Ishikawa (cell line): Measurements from ENCODE around the gene FIGN.

ENCODE experiments used
- CEBPB ChIP-seq: IDR thresholded peaks from 2 replicates; pipeline ENCODE4 v1.6.1; 2012
- CREB1 ChIP-seq: IDR thresholded peaks from 2 replicates; pipeline ENCODE4 v1.6.1; 2012; ENCODE audit warnings: low read depth
- EGR1 ChIP-seq: IDR thresholded peaks from 2 replicates; pipeline ENCODE4 v1.6.1; 2012
- EP300 ChIP-seq: IDR thresholded peaks from 2 replicates; pipeline ENCODE4 v1.6.1; 2012; ENCODE audit warnings: borderline replicate concordance
- FOXM1 ChIP-seq: IDR thresholded peaks from 2 replicates; pipeline ENCODE4 v1.6.1; 2012; ENCODE audit warnings: low read depth, borderline replicate concordance
- MAX ChIP-seq: IDR thresholded peaks from 2 replicates; pipeline ENCODE4 v1.6.1; 2012
- NFIC ChIP-seq: IDR thresholded peaks from 2 replicates; pipeline ENCODE4 v1.6.1; 2012
- RAD21 ChIP-seq: IDR thresholded peaks from 2 replicates; pipeline ENCODE4 v1.6.1; 2012; ENCODE audit warnings: low read depth
- REST ChIP-seq: IDR thresholded peaks from 2 replicates; pipeline ENCODE4 v1.6.1; 2012; ENCODE audit warnings: low read depth, mild to moderate bottlenecking
- TAF1 ChIP-seq: IDR thresholded peaks from 2 replicates; pipeline ENCODE4 v1.6.1; 2012; ENCODE audit warnings: low read depth, mild to moderate bottlenecking
- TCF12 ChIP-seq: IDR thresholded peaks from 2 replicates; pipeline ENCODE4 v1.6.1; 2012; ENCODE audit warnings: low read depth
- TEAD4 ChIP-seq: IDR thresholded peaks from 2 replicates; pipeline ENCODE4 v1.6.1; 2012
- USF1 ChIP-seq: IDR thresholded peaks from 2 replicates; pipeline ENCODE4 v1.6.1; 2012
- YY1 ChIP-seq: IDR thresholded peaks from 2 replicates; pipeline ENCODE4 v1.6.1; 2012; ENCODE audit warnings: low read depth
- ZBTB7A ChIP-seq: IDR thresholded peaks from 2 replicates; pipeline ENCODE4 v1.6.1; 2012; ENCODE audit warnings: low read depth

FIGN gene

GRCh38 chr2:163610817-163611556 lies 124.8 kb downstream of the FIGN start:
- TF ChIP-seq TCF12 (no peak), RAD21 (peak; percentile 39)

GRCh38 chr2:163607630-163608029 lies 128.2 kb downstream of the FIGN start:
- TF ChIP-seq NFIC = no peak
- no peak for TF ChIP-seq MAX
- TF ChIP-seq TCF12 = no peak
- TF ChIP-seq ZBTB7A = no peak
- TF ChIP-seq FOXM1 = no peak
- no peak for TF ChIP-seq CEBPB
- no peak for TF ChIP-seq CREB1
- TF ChIP-seq TEAD4 = no peak
- TF ChIP-seq EGR1 = no peak
- no peak for TF ChIP-seq USF1
- TF ChIP-seq EP300 = no peak
- TF ChIP-seq TAF1 = no peak
- no peak for TF ChIP-seq YY1
- no peak for TF ChIP-seq RAD21

- TF ChIP-seq EP300 = no peak
- no peak for TF ChIP-seq ZBTB7A
- TF ChIP-seq RAD21 = no peak
- no peak for TF ChIP-seq EGR1
- no peak for TF ChIP-seq YY1
- no peak for TF ChIP-seq REST
- TF ChIP-seq CEBPB = no peak
- TF ChIP-seq FOXM1 = no peak
- no peak for TF ChIP-seq TAF1
- no peak for TF ChIP-seq TEAD4
- TF ChIP-seq CREB1 = no peak
- TF ChIP-seq MAX = no peak
- no peak for TF ChIP-seq NFIC
- TF ChIP-seq TCF12 = no peak
- TF ChIP-seq USF1 = no peak
Measured at GRCh38 chr2:163606878-163607277, 128.9 kb downstream of the FIGN start.

- TF ChIP-seq REST (no peak), CREB1 (no peak), CEBPB (no peak), RAD21 (no peak), EP300 (no peak), ZBTB7A (no peak), TCF12 (no peak), USF1 (no peak), YY1 (no peak), MAX (no peak), TAF1 (no peak), NFIC (no peak)
Measured at GRCh38 chr2:163605779-163606178, 130.0 kb downstream of the FIGN start.

GRCh38 chr2:163604941-163605555 lies 130.8 kb downstream of the FIGN start:
- TF ChIP-seq CREB1 = no peak

GRCh38 chr2:163602196-163602595 lies 133.6 kb downstream of the FIGN start:
- TF ChIP-seq CEBPB = no peak
- TF ChIP-seq RAD21 = no peak
- TF ChIP-seq CREB1 = no peak
- TF ChIP-seq REST = no peak
- TF ChIP-seq YY1 = no peak
- TF ChIP-seq TEAD4 = no peak
- no peak for TF ChIP-seq EP300
- no peak for TF ChIP-seq NFIC
- no peak for TF ChIP-seq MAX
- TF ChIP-seq ZBTB7A = no peak
- no peak for TF ChIP-seq FOXM1
